Calu3 (cell line): Measurements from ENCODE around the gene SP9. TPM values are rescaled to one million over a fixed set of nuclear protein-coding genes. Genes with fewer than 3 reads are reported as not detected.
"Not testable (repeated sequence)": the region's sequence is repeated elsewhere in the genome, so short reads cannot be mapped to it uniquely, and the experiment has no call there.

ENCODE experiments used
- BruUV-seq: library from RNA; stranded (reverse); fragments of 400-500 nt; replicated peaks from 2 replicates; lab custom pipeline; 2021; lab: Mats Ljungman, UMichigan
- CTCF ChIA-PET: fragments of 300-600 bp; sonication (Branson Sonifier 250); formaldehyde crosslinking; loops from one replicate; lab custom pipeline; 2022; ENCODE audit warnings: antibody characterized with exemption; lab: Charles Lee
- DNase-seq: peaks from one replicate; pipeline ENCODE4 v3.0.0; 2022
- H3K27ac Mint-ChIP-seq: one replicate; pipeline ENCODE4 v1.8.0; 2022; ENCODE audit warnings: mixed read lengths; ENCODE audit not compliant: unreplicated experiment
- H3K27me3 Mint-ChIP-seq: one replicate; pipeline ENCODE4 v1.8.0; 2022; ENCODE audit warnings: mixed read lengths; ENCODE audit not compliant: unreplicated experiment
- H3K36me3 Mint-ChIP-seq: one replicate; pipeline ENCODE4 v1.8.0; 2022; ENCODE audit warnings: mild to moderate bottlenecking, moderate library complexity, mixed read lengths; ENCODE audit not compliant: insufficient read depth, unreplicated experiment
- H3K4me1 Mint-ChIP-seq: one replicate; pipeline ENCODE4 v1.8.0; 2022; ENCODE audit warnings: mild to moderate bottlenecking, low read depth, mixed read lengths; ENCODE audit not compliant: unreplicated experiment
- H3K4me3 Mint-ChIP-seq: one replicate; pipeline ENCODE4 v1.8.0; 2022; ENCODE audit warnings: mild to moderate bottlenecking, low read depth, moderate library complexity, mixed read lengths; ENCODE audit not compliant: unreplicated experiment
- H3K9me3 Mint-ChIP-seq: one replicate; pipeline ENCODE4 v1.8.0; 2022; ENCODE audit warnings: low read depth, mixed read lengths; ENCODE audit not compliant: unreplicated experiment
- intact Hi-C: fragments of 100-400 bp; cut with micrococcal nuclease; formaldehyde crosslinking; loops from one replicate; pipeline ENCODE4 v1.10.0; 2022; ENCODE audit not compliant: unreplicated experiment
- total RNA-seq: library from RNA; stranded (reverse); gene quantifications from 2 replicates; pipeline ENCODE4 v1.2.3, GENCODE V29; 2022
- TF ChIP-seq, protein P1 (sequence below): fragments of 200-600 bp; IDR thresholded peaks from one replicate; pipeline ENCODE4 v1.8.0; 2022; ENCODE audit warnings: antibody characterized with exemption; ENCODE audit not compliant: unreplicated experiment

The SP9 gene
- total RNA-seq, 1 experiment from 2014 or later, result not detected

DNA sequence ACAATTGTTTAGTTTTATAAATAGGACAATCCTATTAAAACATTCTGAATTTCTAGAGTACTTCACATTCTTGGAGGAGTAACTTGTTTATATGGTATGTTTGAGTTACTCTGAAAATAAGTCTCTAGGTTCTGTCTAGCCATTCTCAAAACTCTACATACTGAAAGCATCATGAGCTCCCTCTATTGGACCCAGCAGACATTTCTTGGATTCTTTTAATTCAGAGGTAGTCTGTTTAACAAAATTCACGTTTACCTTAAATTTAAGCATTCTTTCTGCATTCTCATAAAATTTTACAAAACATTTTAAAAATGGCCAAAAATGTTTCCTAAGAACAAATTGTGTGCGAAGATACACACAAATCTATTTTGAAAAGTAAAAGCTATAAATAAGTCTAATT lies 15.3 kb downstream of the SP9 start:
- CTCF ChIA-PET, result interaction anchor here (0.6 to 0.9 kb wide), 2 partner anchors 13 to 64 kb away, joined by 3 to 4 read pairs; no protein-coding TSS in a partner anchor
- intact Hi-C loops, result no loop called here
- TF ChIP-seq, protein P1, sequence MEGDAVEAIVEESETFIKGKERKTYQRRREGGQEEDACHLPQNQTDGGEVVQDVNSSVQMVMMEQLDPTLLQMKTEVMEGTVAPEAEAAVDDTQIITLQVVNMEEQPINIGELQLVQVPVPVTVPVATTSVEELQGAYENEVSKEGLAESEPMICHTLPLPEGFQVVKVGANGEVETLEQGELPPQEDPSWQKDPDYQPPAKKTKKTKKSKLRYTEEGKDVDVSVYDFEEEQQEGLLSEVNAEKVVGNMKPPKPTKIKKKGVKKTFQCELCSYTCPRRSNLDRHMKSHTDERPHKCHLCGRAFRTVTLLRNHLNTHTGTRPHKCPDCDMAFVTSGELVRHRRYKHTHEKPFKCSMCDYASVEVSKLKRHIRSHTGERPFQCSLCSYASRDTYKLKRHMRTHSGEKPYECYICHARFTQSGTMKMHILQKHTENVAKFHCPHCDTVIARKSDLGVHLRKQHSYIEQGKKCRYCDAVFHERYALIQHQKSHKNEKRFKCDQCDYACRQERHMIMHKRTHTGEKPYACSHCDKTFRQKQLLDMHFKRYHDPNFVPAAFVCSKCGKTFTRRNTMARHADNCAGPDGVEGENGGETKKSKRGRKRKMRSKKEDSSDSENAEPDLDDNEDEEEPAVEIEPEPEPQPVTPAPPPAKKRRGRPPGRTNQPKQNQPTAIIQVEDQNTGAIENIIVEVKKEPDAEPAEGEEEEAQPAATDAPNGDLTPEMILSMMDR, result peak; percentile 31
- no peaks in the 10 kb centered on the region for H3K9me3 Mint-ChIP-seq
- H3K36me3 Mint-ChIP-seq, result peaks cover 8% of the 10 kb centered on the region
- H3K4me1 Mint-ChIP-seq, result no peaks in the 10 kb centered on the region
- H3K27ac Mint-ChIP-seq, result no peak overlapping the region
- DNase-seq, result no peak
- no peak overlapping the region for H3K4me3 Mint-ChIP-seq
- H3K27me3 Mint-ChIP-seq, result no peaks in the 10 kb centered on the region
- BruUV-seq, result no TSS peak

DNA sequence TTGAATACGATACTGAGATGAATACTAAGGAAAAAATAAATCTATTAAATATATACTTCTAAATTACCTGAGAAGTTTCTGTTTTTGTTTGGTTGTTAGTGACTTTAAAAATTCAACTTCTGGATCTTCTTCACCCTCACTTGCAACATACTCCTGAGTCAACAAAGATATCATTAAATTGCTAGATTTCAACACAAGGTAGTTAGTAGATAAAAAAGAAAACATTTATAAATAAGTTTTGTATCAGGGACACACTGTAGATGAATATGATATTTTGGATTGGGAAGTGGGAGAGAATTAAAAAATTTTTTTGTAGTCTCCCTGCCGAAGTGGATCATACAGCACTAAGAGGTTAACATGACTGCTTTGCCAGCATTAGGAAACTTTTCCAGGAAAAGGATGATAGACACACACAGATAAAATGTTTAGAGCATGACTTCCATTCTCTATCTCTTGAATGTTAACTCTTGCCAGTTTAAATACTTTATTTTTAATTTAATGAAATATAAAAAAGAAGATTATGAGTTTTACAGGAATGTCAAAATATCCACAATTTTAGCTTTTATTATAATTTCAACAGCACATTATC lies 15.9 kb downstream of the SP9 start:
- no TSS peak for BruUV-seq
- TF ChIP-seq, protein P1, result no peak
- Mint-ChIP-seq H3K4me1 (no peaks in the 10 kb centered on the region), H3K36me3 (peaks cover 8% of the 10 kb centered on the region), H3K9me3 (no peaks in the 10 kb centered on the region), H3K4me3 (no peak overlapping the region), H3K27me3 (no peaks in the 10 kb centered on the region), H3K27ac (no peak overlapping the region)
- intact Hi-C loops, result no loop called here
- CTCF ChIA-PET, result interaction anchor here (0.6 kb wide), 1 partner anchor 63 kb away, joined by 3 read pairs; no protein-coding TSS in a partner anchor
- no peak for DNase-seq

DNA sequence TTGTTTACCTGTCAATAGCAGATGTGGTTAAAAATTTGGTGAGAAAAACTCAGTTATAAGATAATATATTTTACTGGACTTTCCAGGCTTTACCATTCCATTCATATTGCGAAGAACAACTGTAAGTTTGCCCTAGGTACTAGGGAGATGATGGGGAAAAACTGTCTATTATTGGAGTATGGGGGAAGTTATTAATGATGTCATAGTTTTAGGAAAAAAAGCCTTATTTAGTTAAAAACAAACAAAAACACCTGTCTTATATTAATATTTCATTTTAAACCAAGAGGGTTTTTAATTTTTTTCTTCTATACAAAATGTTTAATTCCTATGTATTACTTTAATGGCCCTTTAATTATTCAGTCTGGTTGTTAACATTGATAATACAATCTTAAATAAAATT lies 18.2 kb downstream of the SP9 start:
- Mint-ChIP-seq H3K4me1 (no peaks in the 10 kb centered on the region), H3K4me3 (no peak overlapping the region), H3K27ac (no peak overlapping the region), H3K36me3 (peaks cover 8% of the 10 kb centered on the region), H3K9me3 (no peaks in the 10 kb centered on the region), H3K27me3 (no peaks in the 10 kb centered on the region)
- intact Hi-C loops, result no loop called here
- no peak for DNase-seq
- TF ChIP-seq, protein P1, result no peak
- no TSS peak for BruUV-seq
- CTCF ChIA-PET, result no interaction called here

DNA sequence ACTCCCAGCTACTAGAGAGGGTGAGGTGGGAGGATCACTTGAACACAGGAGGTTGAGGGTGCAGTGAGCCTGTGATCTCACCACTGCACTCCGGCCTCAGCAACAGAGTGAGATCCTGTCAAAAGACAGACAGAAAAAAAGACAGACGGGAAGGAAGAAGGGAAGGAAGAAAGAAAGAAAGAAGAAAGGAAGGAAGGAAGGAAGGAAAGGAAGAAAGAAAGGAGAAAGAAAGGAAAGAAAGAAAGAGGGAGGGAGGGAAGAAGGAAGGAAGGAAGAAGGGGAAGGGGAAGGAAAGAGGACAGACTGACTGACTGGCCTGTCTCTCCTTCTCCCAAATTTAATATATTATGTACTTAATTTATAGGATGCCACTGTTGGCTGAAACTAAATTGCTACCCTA lies 21.6 kb downstream of the SP9 start:
- CTCF ChIA-PET, result no interaction called here
- no peak overlapping the region for H3K27ac Mint-ChIP-seq
- TF ChIP-seq, protein P1, result no peak

DNA sequence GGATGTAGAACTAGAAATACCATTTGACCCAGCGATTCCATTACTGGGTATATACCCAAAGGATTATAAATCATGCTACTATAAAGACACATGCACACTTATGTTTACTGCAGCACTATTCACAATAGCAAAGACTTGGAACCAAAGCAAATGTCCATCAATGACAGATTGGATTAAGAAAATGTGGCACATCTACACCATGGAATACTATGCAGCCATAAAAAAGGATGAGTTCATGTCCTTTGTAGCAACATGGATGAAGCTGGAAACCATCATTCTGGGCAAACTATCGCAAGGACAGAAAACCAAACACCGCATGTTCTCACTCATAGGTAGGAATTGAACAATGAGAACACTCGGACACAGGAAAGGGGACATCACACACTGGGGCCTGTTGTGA lies 24.9 kb downstream of the SP9 start:
- CTCF ChIA-PET, H3K27me3 Mint-ChIP-seq, BruUV-seq, H3K27ac Mint-ChIP-seq, H3K9me3 Mint-ChIP-seq, H3K4me3 Mint-ChIP-seq, H3K36me3 Mint-ChIP-seq, intact Hi-C loops, DNase-seq, H3K4me1 Mint-ChIP-seq: not testable (repeated sequence)

More for the DNA sequence above, 21.6 kb downstream of the SP9 start:
- Mint-ChIP-seq H3K4me3 (no peak overlapping the region), H3K9me3 (no peaks in the 10 kb centered on the region), H3K27me3 (no peaks in the 10 kb centered on the region), H3K36me3 (no peaks in the 10 kb centered on the region), H3K4me1 (no peaks in the 10 kb centered on the region)
- BruUV-seq, result no TSS peak
- intact Hi-C loops, result no loop called here
- DNase-seq, result no peak
